Measurements from ENCODE around the gene HBB.
"Not testable (repeated sequence)": the region's sequence is repeated elsewhere in the genome, so short reads cannot be mapped to it uniquely, and the experiment has no call there.

HBB gene

GRCh38 chr11:5226732-5227310 is at the start of gene HBB:
Gene HBB, minus strand, starts transcription at chr11:5227071. Its CDS starts 50 bp downstream, at chr11:5227021.
- FAIRE-seq = no peak

- FAIRE-seq = no peak
Observed at GRCh38 chr11:5275369-5276110, 48.7 kb upstream of the HBB start.

GRCh38 chr11:5274395-5274794 is 47.5 kb upstream of the HBB start:
- no peak for FAIRE-seq

GRCh38 chr11:5272395-5273017 is 45.6 kb upstream of the HBB start:
- FAIRE-seq = no peak

GRCh38 chr11:5269715-5270147 is 42.9 kb upstream of the HBB start, which contains the start of gene HBE1:
Gene HBE1, minus strand, starts transcription at chr11:5269945. Its CDS starts 55 bp downstream, at chr11:5269890.
- FAIRE-seq = no peak

- FAIRE-seq = no peak
Observed at GRCh38 chr11:5267033-5267563, 40.2 kb upstream of the HBB start.

- FAIRE-seq = no peak
Observed at GRCh38 chr11:5266609-5267008, 39.7 kb upstream of the HBB start.

- no peak for FAIRE-seq
Observed at GRCh38 chr11:5265832-5266231, 39.0 kb upstream of the HBB start.

- FAIRE-seq = no peak
Observed at GRCh38 chr11:5258543-5259262, 31.8 kb upstream of the HBB start.

- no peak for FAIRE-seq
Observed at GRCh38 chr11:5257296-5257695, 30.4 kb upstream of the HBB start.

- FAIRE-seq = not testable (repeated sequence)
Observed at GRCh38 chr11:5254646-5255413, 28.0 kb upstream of the HBB start, which contains the start of gene HBG2. Gene HBG2, minus strand, starts transcription at chr11:5254781. Its CDS starts 53 bp downstream, at chr11:5254728.

GRCh38 chr11:5254023-5254422 is 27.2 kb upstream of the HBB start:
- not testable (repeated sequence) for FAIRE-seq

GRCh38 chr11:5253440-5253839 is 26.6 kb upstream of the HBB start:
- FAIRE-seq = not testable (repeated sequence)

- FAIRE-seq = no peak
Observed at GRCh38 chr11:5252919-5253265, 26.0 kb upstream of the HBB start.

- no peak for FAIRE-seq
Observed at GRCh38 chr11:5252192-5252918, 25.5 kb upstream of the HBB start.

- FAIRE-seq = no peak
Observed at GRCh38 chr11:5251746-5252145, 24.9 kb upstream of the HBB start.

GRCh38 chr11:5250543-5251204 is 23.8 kb upstream of the HBB start:
- FAIRE-seq = no peak

- not testable (repeated sequence) for FAIRE-seq
Observed at GRCh38 chr11:5249807-5250396, 23.0 kb upstream of the HBB start, which contains the start of gene HBG1. Gene HBG1, minus strand, starts transcription at chr11:5249857. Its CDS starts 53 bp downstream, at chr11:5249804.

GRCh38 chr11:5248498-5248897 is 21.6 kb upstream of the HBB start:
- FAIRE-seq = not testable (repeated sequence)

GRCh38 chr11:5247472-5248192 is 20.8 kb upstream of the HBB start:
- FAIRE-seq = no peak

Data from TTC549 (cell line).